PFSK-1 (cell line): Measurements from ENCODE around the gene SH3RF1.

Experiments used
- TAF1 ChIP-seq: IDR thresholded peaks from 2 replicates; pipeline ENCODE4 v1.6.1; 2012; ENCODE audit warnings: low read length, control low read depth, borderline replicate concordance; ENCODE audit not compliant: insufficient read depth
- TF ChIP-seq, protein P1 (sequence below), 2 experiments: IDR thresholded peaks; 2 replicates each; pipeline versions ENCODE4 v1.6.1 to v1.8.0; 2011 to 2012; ENCODE audit warnings: low read depth in 2 of 2, low read length in 2 of 2, control low read depth in 1 of 2, inconsistent platforms in 1 of 2, mild to moderate bottlenecking in 1 of 2, moderate library complexity in 1 of 2; ENCODE audit not compliant: insufficient read depth in 1 of 2

DNA sequence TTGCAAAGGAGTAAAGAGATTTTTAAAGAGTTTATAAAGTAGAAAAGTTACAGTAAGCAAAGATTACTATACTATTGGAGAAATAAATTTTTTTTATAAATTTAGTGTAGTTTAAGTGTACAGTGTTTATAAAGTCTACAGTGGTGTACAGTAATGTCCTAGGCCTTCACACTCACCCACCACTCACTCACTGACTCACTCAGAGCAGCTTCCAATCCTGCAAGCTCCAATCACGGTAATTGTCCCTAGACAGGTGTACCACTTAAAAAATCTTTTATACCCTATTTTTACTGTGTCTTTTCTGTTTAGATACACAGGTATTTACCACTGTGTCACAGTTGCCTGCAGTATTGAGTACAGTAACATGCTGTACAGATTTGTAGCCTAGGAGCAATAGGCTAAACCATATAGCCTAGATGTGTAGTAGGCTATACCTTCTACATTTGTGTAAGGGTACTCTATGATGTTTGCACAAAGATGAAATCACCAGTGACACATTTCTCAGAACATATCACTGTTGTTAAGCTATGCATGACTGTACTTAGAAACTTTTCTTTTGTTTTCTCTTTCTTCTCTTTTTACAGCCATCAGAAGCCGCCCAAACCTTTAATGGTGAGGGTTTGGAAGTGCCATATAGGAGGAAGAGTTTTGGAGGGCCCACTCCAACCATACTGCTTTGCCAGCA is 11.8 kb upstream of the SH3RF1 start:
- TF ChIP-seq, protein P1, sequence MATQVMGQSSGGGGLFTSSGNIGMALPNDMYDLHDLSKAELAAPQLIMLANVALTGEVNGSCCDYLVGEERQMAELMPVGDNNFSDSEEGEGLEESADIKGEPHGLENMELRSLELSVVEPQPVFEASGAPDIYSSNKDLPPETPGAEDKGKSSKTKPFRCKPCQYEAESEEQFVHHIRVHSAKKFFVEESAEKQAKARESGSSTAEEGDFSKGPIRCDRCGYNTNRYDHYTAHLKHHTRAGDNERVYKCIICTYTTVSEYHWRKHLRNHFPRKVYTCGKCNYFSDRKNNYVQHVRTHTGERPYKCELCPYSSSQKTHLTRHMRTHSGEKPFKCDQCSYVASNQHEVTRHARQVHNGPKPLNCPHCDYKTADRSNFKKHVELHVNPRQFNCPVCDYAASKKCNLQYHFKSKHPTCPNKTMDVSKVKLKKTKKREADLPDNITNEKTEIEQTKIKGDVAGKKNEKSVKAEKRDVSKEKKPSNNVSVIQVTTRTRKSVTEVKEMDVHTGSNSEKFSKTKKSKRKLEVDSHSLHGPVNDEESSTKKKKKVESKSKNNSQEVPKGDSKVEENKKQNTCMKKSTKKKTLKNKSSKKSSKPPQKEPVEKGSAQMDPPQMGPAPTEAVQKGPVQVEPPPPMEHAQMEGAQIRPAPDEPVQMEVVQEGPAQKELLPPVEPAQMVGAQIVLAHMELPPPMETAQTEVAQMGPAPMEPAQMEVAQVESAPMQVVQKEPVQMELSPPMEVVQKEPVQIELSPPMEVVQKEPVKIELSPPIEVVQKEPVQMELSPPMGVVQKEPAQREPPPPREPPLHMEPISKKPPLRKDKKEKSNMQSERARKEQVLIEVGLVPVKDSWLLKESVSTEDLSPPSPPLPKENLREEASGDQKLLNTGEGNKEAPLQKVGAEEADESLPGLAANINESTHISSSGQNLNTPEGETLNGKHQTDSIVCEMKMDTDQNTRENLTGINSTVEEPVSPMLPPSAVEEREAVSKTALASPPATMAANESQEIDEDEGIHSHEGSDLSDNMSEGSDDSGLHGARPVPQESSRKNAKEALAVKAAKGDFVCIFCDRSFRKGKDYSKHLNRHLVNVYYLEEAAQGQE (IDR thresholded peaks at IDR 0.05; ENCODE audit: insufficient read depth in 1 of 2, low read depth in 2 of 2, low read length in 2 of 2): no peak
- no peak for TF ChIP-seq TAF1
